ENCODE data around the gene ALG12. TPM values are rescaled to one million over a fixed set of nuclear protein-coding genes. Genes with fewer than 3 reads are reported as not detected.
A peak's percentile ranks its signal among the peaks of the same experiment; 100 is the strongest.

The ALG12 gene
- total and polyA plus RNA-seq, 2 of the 13 experiments (the other 11 are each of a cell fraction or from before 2014, with no cell fraction given) = 7.8 to 15.8 TPM

DNA sequence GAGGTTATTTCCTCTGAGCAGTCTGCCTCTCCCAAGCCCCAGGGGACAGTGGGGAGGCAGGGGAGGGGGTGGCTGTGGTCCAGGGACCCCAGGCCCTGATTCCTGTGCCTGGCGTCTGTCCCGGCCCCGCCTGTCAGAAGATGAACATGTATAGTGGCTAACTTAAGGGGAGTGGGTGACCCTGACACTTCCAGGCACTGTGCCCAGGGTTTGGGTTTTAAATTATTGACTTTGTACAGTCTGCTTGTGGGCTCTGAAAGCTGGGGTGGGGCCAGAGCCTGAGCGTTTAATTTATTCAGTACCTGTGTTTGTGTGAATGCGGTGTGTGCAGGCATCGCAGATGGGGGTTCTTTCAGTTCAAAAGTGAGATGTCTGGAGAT is 45.4 kb upstream of the ALG12 start:
- Histone ChIP-seq H2AFZ (ENCODE audit: low read length) (no peak overlapping the region), H3K4me2 (ENCODE audit: low read depth, low read length) (peak overlapping the region; percentile 94), H3K4me3 (replicated peaks in 1 of 3; ENCODE audit: insufficient read depth in 1 of 3, low read depth in 2 of 3, low read length in 3 of 3) (peak overlapping the region; percentile 65 to 99 (median 97); a peak in 4 of 6 replicates), H3K27ac (ENCODE audit: extremely low read length, insufficient read depth, low read length) (peak overlapping the region; percentile 72), H3K9me3 (ENCODE audit: low read length) (no peaks in the 10 kb centered on the region), H4K20me1 (ENCODE audit: insufficient read depth, low read length) (peaks cover 37% of the 10 kb centered on the region), H3K27me3 (ENCODE audit: control insufficient read depth in 1 of 2, insufficient read depth in 2 of 2, low read length in 2 of 2) (no peaks in the 10 kb centered on the region; a peak in 1 of 5 replicates), H3K9ac (ENCODE audit: insufficient read depth, low read depth, low read length) (peak overlapping the region; percentile 73; the same call in 1 of the 2 replicates), H3K4me1 (ENCODE audit: insufficient read depth, low read length) (peaks cover 75% of the 10 kb centered on the region), H3K36me3 (replicated peaks in 1 of 2; ENCODE audit: control insufficient read depth in 1 of 2, insufficient read depth in 2 of 2, low read length in 2 of 2) (peaks cover 9 to 23% of the 10 kb centered on the region in 2 experiments), H3K79me2 (ENCODE audit: insufficient read depth, low read length) (peaks cover 36% of the 10 kb centered on the region)
- CTCF ChIA-PET (ENCODE audit: low intra/inter-chr PET ratio, low total read pairs) = no interaction called here
- POLR2A ChIA-PET = interaction anchor here (1.8 to 16.4 kb wide), 3 partner anchors 12 to 33 kb away, joined by 10 to 722 read pairs (median 54); partner anchors contain the start of gene PIM3
- ATAC-seq (no peak), FAIRE-seq (no peak), DNase-seq (ENCODE audit: low spot score) (no peak)
- intact Hi-C loops (cut with micrococcal nuclease; ENCODE audit: unreplicated experiment) (no loop called here), in situ Hi-C loops (cut with HindIII; ENCODE audit: extremely low pct_ligation_motif_present, low pct_unique_long_range_greater_than_20kb) (no loop called here)
- TF ChIP-seq FOXA3 (CRISPR knock-in tag; IDR thresholded peaks at IDR 0.05) (no peak), ZFP36 (IDR thresholded peaks at IDR 0.05; ENCODE audit: borderline replicate concordance, low read depth, low read length, partially characterized antibody) (no peak), ZNF615 (CRISPR knock-in tag; IDR thresholded peaks at IDR 0.05; ENCODE audit: borderline replicate concordance) (no peak), POLR2AphosphoS2 (IDR thresholded peaks at IDR 0.05; ENCODE audit: low read depth, low read length) (0 out of 2 replicates have a peak, but pooled peaks have one; percentile 15), POLR2G (IDR thresholded peaks at IDR 0.05; ENCODE audit: low read depth, low read length) (peak; percentile 17; the same call in 1 of the 2 replicates)
- TF ChIP-seq, protein P1, sequence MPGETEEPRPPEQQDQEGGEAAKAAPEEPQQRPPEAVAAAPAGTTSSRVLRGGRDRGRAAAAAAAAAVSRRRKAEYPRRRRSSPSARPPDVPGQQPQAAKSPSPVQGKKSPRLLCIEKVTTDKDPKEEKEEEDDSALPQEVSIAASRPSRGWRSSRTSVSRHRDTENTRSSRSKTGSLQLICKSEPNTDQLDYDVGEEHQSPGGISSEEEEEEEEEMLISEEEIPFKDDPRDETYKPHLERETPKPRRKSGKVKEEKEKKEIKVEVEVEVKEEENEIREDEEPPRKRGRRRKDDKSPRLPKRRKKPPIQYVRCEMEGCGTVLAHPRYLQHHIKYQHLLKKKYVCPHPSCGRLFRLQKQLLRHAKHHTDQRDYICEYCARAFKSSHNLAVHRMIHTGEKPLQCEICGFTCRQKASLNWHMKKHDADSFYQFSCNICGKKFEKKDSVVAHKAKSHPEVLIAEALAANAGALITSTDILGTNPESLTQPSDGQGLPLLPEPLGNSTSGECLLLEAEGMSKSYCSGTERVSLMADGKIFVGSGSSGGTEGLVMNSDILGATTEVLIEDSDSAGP (CRISPR knock-in tag; IDR thresholded peaks at IDR 0.05; ENCODE audit: borderline replicate concordance) = no peak
- TF ChIP-seq, protein P2, sequence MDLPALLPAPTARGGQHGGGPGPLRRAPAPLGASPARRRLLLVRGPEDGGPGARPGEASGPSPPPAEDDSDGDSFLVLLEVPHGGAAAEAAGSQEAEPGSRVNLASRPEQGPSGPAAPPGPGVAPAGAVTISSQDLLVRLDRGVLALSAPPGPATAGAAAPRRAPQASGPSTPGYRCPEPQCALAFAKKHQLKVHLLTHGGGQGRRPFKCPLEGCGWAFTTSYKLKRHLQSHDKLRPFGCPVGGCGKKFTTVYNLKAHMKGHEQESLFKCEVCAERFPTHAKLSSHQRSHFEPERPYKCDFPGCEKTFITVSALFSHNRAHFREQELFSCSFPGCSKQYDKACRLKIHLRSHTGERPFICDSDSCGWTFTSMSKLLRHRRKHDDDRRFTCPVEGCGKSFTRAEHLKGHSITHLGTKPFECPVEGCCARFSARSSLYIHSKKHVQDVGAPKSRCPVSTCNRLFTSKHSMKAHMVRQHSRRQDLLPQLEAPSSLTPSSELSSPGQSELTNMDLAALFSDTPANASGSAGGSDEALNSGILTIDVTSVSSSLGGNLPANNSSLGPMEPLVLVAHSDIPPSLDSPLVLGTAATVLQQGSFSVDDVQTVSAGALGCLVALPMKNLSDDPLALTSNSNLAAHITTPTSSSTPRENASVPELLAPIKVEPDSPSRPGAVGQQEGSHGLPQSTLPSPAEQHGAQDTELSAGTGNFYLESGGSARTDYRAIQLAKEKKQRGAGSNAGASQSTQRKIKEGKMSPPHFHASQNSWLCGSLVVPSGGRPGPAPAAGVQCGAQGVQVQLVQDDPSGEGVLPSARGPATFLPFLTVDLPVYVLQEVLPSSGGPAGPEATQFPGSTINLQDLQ (CRISPR knock-in tag; IDR thresholded peaks at IDR 0.05) = no peak
- 84% methylated on average over 4 of the region's 6 CpGs for WGBS (ENCODE audit: low lambda C conversion rate)
- BruUV-seq (replicated peaks) = no TSS peak
